NCI-H69 (cell line): ENCODE results near the gene ZNF225.
"Not testable (repeated sequence)": the region's sequence is repeated elsewhere in the genome, so short reads cannot be mapped to it uniquely, and the experiment has no call there.

ENCODE experiments used
- DNase-seq: peaks from one replicate; lab custom pipeline; 2025; lab: John Stamatoyannopoulos, UW

ZNF225 gene

GRCh38 chr19:44163789-44164188, 50.6 kb downstream of the ZNF225 start:
- DNase-seq, result no peak

GRCh38 chr19:44164327-44164672, 51.1 kb downstream of the ZNF225 start:
- DNase-seq, result no peak

GRCh38 chr19:44164673-44165512, 51.7 kb downstream of the ZNF225 start, which contains the start of gene ZNF226:
Gene ZNF226, plus strand, starts transcription at chr19:44165100. Its CDS starts 4,981 bp downstream, at chr19:44170081.
- DNase-seq, result peak; percentile 99

GRCh38 chr19:44170660-44171059, 57.5 kb downstream of the ZNF225 start:
- DNase-seq, result not testable (repeated sequence)

GRCh38 chr19:44176590-44176989, 63.4 kb downstream of the ZNF225 start:
- DNase-seq, result no peak

GRCh38 chr19:44180968-44181367, 67.8 kb downstream of the ZNF225 start:
- DNase-seq, result no peak

GRCh38 chr19:44182145-44182544, 68.9 kb downstream of the ZNF225 start:
- DNase-seq, result no peak
